Activated T-helper 2 cell treated with anti-CD3 and anti-CD28 coated beads, Interferon-gamma antibody, Interleukin-2, Interleukin-4, amounts not matched to agents 10 μg/mL and 5 μg/mL and 100 μg/mL, durations not matched to agents 14 hours and 24 hours and 36 hours (primary cell): ENCODE results near the gene SOX12. TPM values are rescaled to one million over a fixed set of nuclear protein-coding genes. Genes with fewer than 3 reads are reported as not detected.
A peak's percentile ranks its signal among the peaks of the same experiment; 100 is the strongest.
"Not testable (repeated sequence)": the region's sequence is repeated elsewhere in the genome, so short reads cannot be mapped to it uniquely, and the experiment has no call there.

Experiments used
- DNase-seq: peaks from one replicate; pipeline ENCODE4 v3.0.0; 2021; ENCODE audit warnings: low spot score
- H3K27ac Mint-ChIP-seq: one replicate; pipeline ENCODE4 v1.8.0; 2021; ENCODE audit warnings: mixed read lengths
- H3K27me3 Mint-ChIP-seq: one replicate; pipeline ENCODE4 v1.8.0; 2021; ENCODE audit warnings: low read depth, mixed read lengths
- H3K36me3 Mint-ChIP-seq: one replicate; pipeline ENCODE4 v1.8.0; 2021; ENCODE audit warnings: low read depth, mixed read lengths
- H3K4me1 Mint-ChIP-seq: one replicate; pipeline ENCODE4 v1.8.0; 2021; ENCODE audit warnings: low read depth, mixed read lengths
- H3K4me3 Mint-ChIP-seq: one replicate; pipeline ENCODE4 v1.8.0; 2021; ENCODE audit warnings: low read depth, mild to moderate bottlenecking, moderate library complexity, mixed read lengths
- H3K9me3 Mint-ChIP-seq: one replicate; pipeline ENCODE4 v1.8.0; 2021; ENCODE audit warnings: mixed read lengths
- intact Hi-C: fragments of 100-400 bp; cut with micrococcal nuclease; formaldehyde crosslinking; loops from one replicate; pipeline ENCODE4 v1.15.1; 2023
- total RNA-seq: library from RNA; stranded (reverse); gene quantifications from 2 replicates; pipeline ENCODE4 v1.2.3, GENCODE V29; 2022

Gene SOX12
- total RNA-seq, 1 donor from 2014 or later = 14.4 TPM

GRCh38 chr20:364905-365794 is 39.8 kb downstream of the SOX12 start:
- H3K9me3 Mint-ChIP-seq = no peaks in the 10 kb centered on the region
- DNase-seq = no peak
- no peaks in the 10 kb centered on the region for H3K36me3 Mint-ChIP-seq
- H3K27ac Mint-ChIP-seq = peak overlapping the region; percentile 20
- H3K27me3 Mint-ChIP-seq = no peaks in the 10 kb centered on the region
- H3K4me3 Mint-ChIP-seq = peak overlapping the region; percentile 6
- H3K4me1 Mint-ChIP-seq = peaks cover 39% of the 10 kb centered on the region
- intact Hi-C loops = no loop called here

DNA sequence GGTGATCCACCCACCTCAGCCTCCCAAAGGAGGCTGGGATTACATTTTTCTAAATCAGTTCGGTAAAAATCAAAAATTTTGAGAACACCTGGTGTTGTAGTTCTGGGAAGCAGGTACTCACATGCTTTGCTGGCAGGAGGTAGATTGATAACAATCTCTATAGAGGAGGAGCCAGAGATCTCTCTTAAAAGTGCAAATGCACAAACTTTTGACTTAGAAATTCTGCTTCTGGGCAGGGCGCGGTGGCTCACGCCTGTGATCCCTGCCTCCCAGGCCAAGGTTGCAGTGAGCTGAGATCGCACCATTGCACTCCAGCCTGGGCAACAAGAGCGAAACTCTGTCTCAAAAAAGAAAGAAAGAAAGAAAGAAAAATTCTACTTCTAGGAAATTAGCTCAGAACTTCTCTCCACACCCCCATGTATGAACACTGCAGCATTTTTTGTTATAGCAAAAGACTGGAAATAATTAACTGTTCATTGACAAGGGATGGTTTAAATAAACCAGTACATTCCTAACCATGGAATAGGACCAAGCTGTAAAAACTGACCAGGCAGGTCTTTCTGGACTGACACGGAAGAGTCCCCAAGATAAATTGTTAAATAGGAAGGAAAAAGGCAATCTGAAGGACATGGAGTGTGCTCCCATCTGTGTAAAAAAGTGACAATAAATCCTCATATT is 40.8 kb downstream of the SOX12 start:
- DNase-seq = no peak
- intact Hi-C loops = no loop called here
- H3K4me1 Mint-ChIP-seq = peaks cover 39% of the 10 kb centered on the region
- H3K27me3 Mint-ChIP-seq = no peaks in the 10 kb centered on the region
- H3K27ac Mint-ChIP-seq = peak overlapping the region; percentile 61
- no peaks in the 10 kb centered on the region for H3K36me3 Mint-ChIP-seq
- H3K9me3 Mint-ChIP-seq = no peaks in the 10 kb centered on the region
- H3K4me3 Mint-ChIP-seq = no peak overlapping the region

DNA sequence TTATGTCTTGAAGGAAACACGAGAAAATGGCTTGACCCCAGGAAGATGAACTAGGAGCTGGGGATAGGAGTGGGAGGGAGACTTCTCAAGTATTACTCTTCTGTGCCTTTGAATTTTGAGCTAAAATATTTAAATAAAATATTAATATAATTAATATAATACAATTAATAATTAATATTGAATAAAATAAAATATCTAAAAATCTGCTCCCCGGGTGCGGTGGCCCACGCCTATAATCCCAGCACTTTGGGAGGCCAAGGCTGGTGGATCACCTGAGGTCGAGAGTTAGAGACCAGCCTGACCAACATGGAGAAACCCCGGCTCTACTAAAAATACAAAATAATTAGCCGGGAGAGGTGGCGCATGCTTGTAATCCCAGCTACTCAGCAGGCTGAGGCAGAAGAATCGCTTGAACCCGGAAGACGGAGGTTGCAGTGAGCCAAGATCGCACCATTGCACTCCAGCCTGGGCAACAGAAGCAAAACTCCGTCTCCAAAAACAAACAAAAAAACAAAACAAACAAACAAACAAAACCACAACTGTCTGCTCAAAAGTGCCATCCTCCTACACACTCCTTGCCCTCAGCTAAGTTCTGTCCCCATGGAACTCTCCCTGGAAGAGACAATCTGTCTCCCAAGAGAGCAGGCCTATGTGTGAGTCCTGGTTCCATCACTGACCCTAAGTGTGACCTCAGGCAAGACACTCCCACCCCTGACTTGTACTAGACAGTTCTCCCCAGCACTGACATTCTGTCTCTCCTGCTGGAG is 41.5 kb downstream of the SOX12 start:
- Mint-ChIP-seq H3K9me3 (no peaks in the 10 kb centered on the region), H3K36me3 (no peaks in the 10 kb centered on the region), H3K4me1 (peaks cover 41% of the 10 kb centered on the region), H3K27ac (no peak overlapping the region), H3K27me3 (no peaks in the 10 kb centered on the region), H3K4me3 (no peak overlapping the region)
- DNase-seq = no peak
- intact Hi-C loops = no loop called here

GRCh38 chr20:367486-367887 is 42.1 kb downstream of the SOX12 start:
- intact Hi-C loops = no loop called here
- no peak for DNase-seq
- Mint-ChIP-seq H3K9me3 (no peaks in the 10 kb centered on the region), H3K27me3 (no peaks in the 10 kb centered on the region), H3K4me1 (peaks cover 43% of the 10 kb centered on the region), H3K4me3 (no peak overlapping the region), H3K27ac (no peak overlapping the region), H3K36me3 (no peaks in the 10 kb centered on the region)

GRCh38 chr20:368915-369314 is 43.6 kb downstream of the SOX12 start:
- Mint-ChIP-seq H3K4me3 (no peak overlapping the region), H3K9me3 (no peaks in the 10 kb centered on the region), H3K36me3 (no peaks in the 10 kb centered on the region), H3K27ac (no peak overlapping the region), H3K27me3 (no peaks in the 10 kb centered on the region), H3K4me1 (peaks cover 49% of the 10 kb centered on the region)
- intact Hi-C loops = no loop called here
- DNase-seq = no peak

- intact Hi-C loops = loop anchor here (5.0 kb wide), 1 partner anchor 37 kb away; the partner anchor contains the start of gene RBCK1
- peaks cover 40% of the 10 kb centered on the region for H3K4me1 Mint-ChIP-seq
- H3K36me3 Mint-ChIP-seq = no peaks in the 10 kb centered on the region
- no peak for DNase-seq
- no peak overlapping the region for H3K27ac Mint-ChIP-seq
- no peak overlapping the region for H3K4me3 Mint-ChIP-seq
- H3K27me3 Mint-ChIP-seq = no peaks in the 10 kb centered on the region
- H3K9me3 Mint-ChIP-seq = no peaks in the 10 kb centered on the region
Measured at GRCh38 chr20:370151-370600, 44.8 kb downstream of the SOX12 start.

GRCh38 chr20:370977-371754 is 45.8 kb downstream of the SOX12 start:
- no peak overlapping the region for H3K4me3 Mint-ChIP-seq
- H3K9me3 Mint-ChIP-seq = no peaks in the 10 kb centered on the region
- intact Hi-C loops = loop anchor here (5.0 kb wide), 1 partner anchor 36 kb away; the partner anchor contains the start of gene RBCK1
- no peak for DNase-seq
- peaks cover 33% of the 10 kb centered on the region for H3K4me1 Mint-ChIP-seq
- H3K27ac Mint-ChIP-seq = no peak overlapping the region
- no peaks in the 10 kb centered on the region for H3K36me3 Mint-ChIP-seq
- no peaks in the 10 kb centered on the region for H3K27me3 Mint-ChIP-seq

DNA sequence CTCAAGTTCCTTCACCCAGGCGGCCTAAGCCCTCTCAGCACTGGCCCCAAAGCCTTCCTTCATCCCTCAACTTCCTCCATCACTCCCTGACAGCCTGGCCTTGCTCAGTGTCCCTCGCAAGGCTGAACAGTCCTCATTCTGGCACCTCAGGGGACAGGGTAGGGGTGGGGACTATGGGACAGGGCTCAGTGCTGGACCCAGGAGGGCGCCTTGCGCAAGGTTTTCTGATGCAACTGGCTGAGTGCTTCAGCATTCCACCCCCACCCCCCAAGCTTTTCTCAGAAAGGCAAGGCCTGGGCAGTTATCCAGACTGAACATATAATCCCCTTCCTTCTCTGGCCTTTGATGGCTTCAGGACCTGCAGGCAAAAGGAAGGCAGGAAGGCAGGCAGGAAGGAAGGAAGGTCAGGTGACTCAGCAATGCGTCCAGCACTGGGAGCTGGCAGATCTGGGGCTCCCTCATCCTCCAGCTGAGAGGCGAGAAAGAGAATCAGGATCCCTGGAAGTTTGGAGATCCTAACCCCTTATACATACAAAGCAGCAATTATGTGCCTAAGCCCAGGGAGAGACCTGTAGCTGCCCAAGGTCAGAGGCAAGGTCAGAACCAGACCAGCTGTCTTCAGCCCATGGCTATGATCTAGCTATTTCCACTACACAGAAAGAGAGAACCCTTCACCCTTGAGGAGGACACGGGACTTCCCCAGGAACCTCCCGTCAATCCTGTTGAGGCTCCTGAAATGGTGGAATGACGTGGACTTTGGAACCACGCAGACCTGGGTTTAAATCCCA is 46.6 kb downstream of the SOX12 start:
- H3K9me3 Mint-ChIP-seq = no peaks in the 10 kb centered on the region
- H3K4me1 Mint-ChIP-seq = peaks cover 29% of the 10 kb centered on the region
- intact Hi-C loops = loop anchor here (5.0 kb wide), 1 partner anchor 35 kb away; the partner anchor contains the start of gene RBCK1
- peak overlapping the region; percentile 48 for H3K27ac Mint-ChIP-seq
- H3K27me3 Mint-ChIP-seq = no peaks in the 10 kb centered on the region
- H3K4me3 Mint-ChIP-seq = no peak overlapping the region
- DNase-seq = no peak
- H3K36me3 Mint-ChIP-seq = no peaks in the 10 kb centered on the region

- peaks cover 27% of the 10 kb centered on the region for H3K4me1 Mint-ChIP-seq
- not testable (repeated sequence) for H3K4me3 Mint-ChIP-seq, H3K9me3 Mint-ChIP-seq, H3K36me3 Mint-ChIP-seq, DNase-seq, H3K27me3 Mint-ChIP-seq
- H3K27ac Mint-ChIP-seq = peak overlapping the region; percentile 48
- intact Hi-C loops = loop anchor here (5.0 kb wide), 1 partner anchor 35 kb away; the partner anchor contains the start of gene RBCK1
Measured at GRCh38 chr20:372543-373082, 47.3 kb downstream of the SOX12 start.

- H3K36me3 Mint-ChIP-seq = no peaks in the 10 kb centered on the region
- H3K27ac Mint-ChIP-seq = peak overlapping the region; percentile 25
- no peak for DNase-seq
- H3K9me3 Mint-ChIP-seq = no peaks in the 10 kb centered on the region
- peaks cover 27% of the 10 kb centered on the region for H3K4me1 Mint-ChIP-seq
- intact Hi-C loops = loop anchor here (5.0 kb wide), 1 partner anchor 34 kb away; the partner anchor contains the start of gene RBCK1
- H3K27me3 Mint-ChIP-seq = no peaks in the 10 kb centered on the region
- H3K4me3 Mint-ChIP-seq = no peak overlapping the region
Measured at GRCh38 chr20:373171-373890, 48.0 kb downstream of the SOX12 start.
